Uterus (tissue), 2 donors: ENCODE results near the gene CNTNAP4.

Source experiments
- CTCF ChIP-seq, 4 experiments: fragments of 200-600 bp in 2 of 4; fragments of 450-650 bp in 2 of 4; sonication (generic) in 2 of 4; IDR thresholded peaks; one replicate each; pipeline ENCODE4 v1.5.1; 2016 to 2019; ENCODE audit warnings: antibody characterized with exemption in 4 of 4, mild to moderate bottlenecking in 2 of 4, moderate library complexity in 1 of 4
- POLR2A ChIP-seq, 2 donors: fragments of 450-650 bp; IDR thresholded peaks; one replicate each; pipeline ENCODE4 v1.6.1; 2016; ENCODE audit warnings: antibody characterized with exemption in 2 of 2, mild to moderate bottlenecking in 1 of 2, moderate library complexity in 1 of 2

GRCh38 chr16:76441876-76442275, 164.7 kb downstream of the CNTNAP4 start:
- TF ChIP-seq POLR2A (IDR thresholded peaks at IDR 0.05), result no peak
- no peak for TF ChIP-seq CTCF (IDR thresholded peaks at IDR 0.05)
